H1 (cell line): Measurements from ENCODE around the gene GNAI1. TPM values are rescaled to one million over a fixed set of nuclear protein-coding genes. Genes with fewer than 3 reads are reported as not detected.

ENCODE experiments used
- CTCF ChIA-PET: fragments of 300-600 bp; sonication (Branson Sonifier 250); formaldehyde crosslinking; loops from one replicate; lab custom pipeline; 2021; ENCODE audit not compliant: partially characterized antibody; lab: Charles Lee
- POLR2A ChIA-PET: fragments of 300-600 bp; sonication (Branson Sonifier 250); formaldehyde crosslinking; loops from one replicate; lab custom pipeline; 2021; ENCODE audit warnings: inconsistent platforms; ENCODE audit not compliant: partially characterized antibody; lab: Charles Lee
- DNase-seq, 2 experiments: peaks; one replicate each; pipeline versions ENCODE4 v3.0.0 to v3.0.0-alpha.2; 2010 to 2022; ENCODE audit warnings: low spot score in 2 of 2, low read depth in 1 of 2, mixed read lengths in 1 of 2
- FAIRE-seq: peaks from 2 replicates; lab custom pipeline; 2011; peaks lifted over from hg19 to GRCh38; lab: Jason Lieb, UNC
- H2AFZ ChIP-seq: 2 replicates; pipeline ENCODE4 v1.8.1; 2012; ENCODE audit warnings: low read length, inconsistent platforms
- H2AK5ac ChIP-seq: 2 replicates; pipeline ENCODE4 v1.6.1; 2013; ENCODE audit warnings: low read depth, low read length
- H2BK120ac ChIP-seq: replicated peaks from 2 replicates; pipeline ENCODE3; 2013; ENCODE audit warnings: low read depth, low read length, inconsistent platforms
- H2BK12ac ChIP-seq: 2 replicates; pipeline ENCODE4 v1.6.1; 2013; ENCODE audit warnings: low read depth, low read length
- H2BK15ac ChIP-seq: 2 replicates; pipeline ENCODE4 v1.6.1; 2013; ENCODE audit warnings: low read length
- H2BK20ac ChIP-seq: 2 replicates; pipeline ENCODE4 v1.6.1; 2013; ENCODE audit warnings: low read length
- H2BK5ac ChIP-seq: 2 replicates; pipeline ENCODE4 v1.6.1; 2013; ENCODE audit warnings: low read depth, low read length
- H3K14ac ChIP-seq: 2 replicates; pipeline ENCODE4 v1.6.1; 2013; ENCODE audit warnings: inconsistent platforms; ENCODE audit not compliant: insufficient read length
- H3K18ac ChIP-seq: 2 replicates; pipeline ENCODE4 v1.6.1; 2013; ENCODE audit warnings: low read length; ENCODE audit errors: extremely low read depth
- H3K23ac ChIP-seq: 2 replicates; pipeline ENCODE4 v1.6.1; 2013; ENCODE audit warnings: inconsistent platforms; ENCODE audit not compliant: insufficient read length
- H3K23me2 ChIP-seq: 2 replicates; pipeline ENCODE4 v1.6.1; 2013; ENCODE audit warnings: low read depth, low read length
- H3K27ac ChIP-seq: 2 replicates; pipeline ENCODE4 v1.6.1; 2011; ENCODE audit warnings: low read depth, low read length, inconsistent platforms
- H3K27me3 ChIP-seq, 4 experiments: replicated peaks in 1 of 4; 1 replicate in 1 of 4; 2 replicates in 3 of 4; pipeline versions ENCODE4 v1.6.1 to v1.8.1; 2011 to 2013; ENCODE audit warnings: low read length in 3 of 4, mild to moderate bottlenecking in 3 of 4, inconsistent platforms in 2 of 4, mixed read lengths in 2 of 4, moderate library complexity in 1 of 4; ENCODE audit not compliant: control insufficient read depth in 3 of 4, insufficient read depth in 3 of 4; ENCODE audit errors: extremely low read depth in 1 of 4
- H3K36me3 ChIP-seq, 4 experiments: 2 replicates each; pipeline versions ENCODE4 v1.6.1 to v1.8.1; 2011 to 2013; ENCODE audit warnings: mild to moderate bottlenecking in 4 of 4, low read length in 3 of 4, moderate library complexity in 2 of 4, control low read depth in 1 of 4, inconsistent platforms in 1 of 4; ENCODE audit not compliant: insufficient read depth in 4 of 4, control insufficient read depth in 2 of 4
- H3K4ac ChIP-seq: replicated peaks from 2 replicates; pipeline ENCODE3; 2013; ENCODE audit warnings: low read length, low read depth, mixed read lengths, inconsistent platforms; ENCODE audit not compliant: insufficient read length
- H3K4me1 ChIP-seq, 4 experiments: replicated peaks in 1 of 4; 1 replicate in 1 of 4; 2 replicates in 3 of 4; pipeline versions ENCODE4 v1.6.1 to v1.8.1; 2011 to 2013; ENCODE audit warnings: low read length in 3 of 4, inconsistent platforms in 2 of 4, mixed read lengths in 1 of 4; ENCODE audit not compliant: insufficient read depth in 4 of 4, control insufficient read depth in 3 of 4
- H3K4me2 ChIP-seq, 2 experiments: 2 replicates each; pipeline versions ENCODE4 v1.6.1 to v1.8.1; 2011 to 2013; ENCODE audit warnings: low read depth in 2 of 2, low read length in 2 of 2, control low read depth in 1 of 2, inconsistent platforms in 1 of 2, mild to moderate bottlenecking in 1 of 2; ENCODE audit not compliant: insufficient read depth in 1 of 2
- H3K4me3 ChIP-seq, 4 experiments: fragments of 200-600, 300-600 bp in 1 of 4; sonication (generic), shearing (Covaris generic), sonication (Bioruptor Twin) in 1 of 4; 2 replicates each; pipeline versions ENCODE4 v1.5.1 to v1.8.1; 2011 to 2016; ENCODE audit warnings: low read length in 4 of 4, low read depth in 3 of 4, control low read depth in 2 of 4, inconsistent platforms in 2 of 4, mild to moderate bottlenecking in 2 of 4, mixed read lengths in 1 of 4, moderate library complexity in 1 of 4; ENCODE audit not compliant: insufficient read depth in 2 of 4; ENCODE audit errors: extremely low read depth in 1 of 4
- H3K56ac ChIP-seq: replicated peaks from 2 replicates; pipeline ENCODE3; 2013; ENCODE audit warnings: low read depth, mild to moderate bottlenecking, mixed read lengths, low read length, inconsistent platforms; ENCODE audit not compliant: insufficient read length
- H3K79me1 ChIP-seq: 2 replicates; pipeline ENCODE4 v1.6.1; 2013; ENCODE audit warnings: low read depth, low read length, control low read depth
- H3K79me2 ChIP-seq, 2 experiments: 2 replicates each; pipeline versions ENCODE4 v1.6.1 to v1.8.1; 2012 to 2013; ENCODE audit warnings: low read length in 2 of 2, mild to moderate bottlenecking in 2 of 2, inconsistent platforms in 1 of 2; ENCODE audit not compliant: insufficient read depth in 2 of 2, control insufficient read depth in 1 of 2
- H3K9ac ChIP-seq, 4 experiments: replicated peaks in 1 of 4; 1 replicate in 1 of 4; 2 replicates in 3 of 4; pipeline versions ENCODE4 v1.6.1 to v1.8.1; 2011 to 2013; ENCODE audit warnings: low read depth in 3 of 4, low read length in 3 of 4, control low read depth in 2 of 4, mild to moderate bottlenecking in 2 of 4, moderate library complexity in 2 of 4, inconsistent platforms in 1 of 4; ENCODE audit errors: extremely low read depth in 1 of 4
- H3K9me3 ChIP-seq, 2 experiments: 2 replicates each; pipeline versions ENCODE4 v1.6.1 to v1.8.1; 2012 to 2013; ENCODE audit warnings: mild to moderate bottlenecking in 2 of 2, moderate library complexity in 2 of 2, control low read depth in 1 of 2, inconsistent platforms in 1 of 2, low read depth in 1 of 2, low read length in 1 of 2, mixed read lengths in 1 of 2; ENCODE audit not compliant: insufficient read depth in 2 of 2
- H4K20me1 ChIP-seq, 2 experiments: replicated peaks in 1 of 2; 2 replicates each; pipeline versions ENCODE3 to v1.8.1; 2011 to 2013; ENCODE audit warnings: inconsistent platforms in 2 of 2, low read length in 2 of 2, mild to moderate bottlenecking in 1 of 2; ENCODE audit not compliant: insufficient read depth in 2 of 2, control insufficient read depth in 1 of 2
- H4K5ac ChIP-seq: 2 replicates; pipeline ENCODE4 v1.6.1; 2013; ENCODE audit warnings: low read length, low read depth, mixed read lengths, inconsistent platforms; ENCODE audit not compliant: insufficient read length
- H4K8ac ChIP-seq: 2 replicates; pipeline ENCODE4 v1.8.0; 2013; ENCODE audit warnings: mild to moderate bottlenecking, moderate library complexity, low read length, inconsistent platforms; ENCODE audit not compliant: insufficient read depth; ENCODE audit errors: extremely low read depth
- H4K91ac ChIP-seq: replicated peaks from 2 replicates; pipeline ENCODE3; 2013; ENCODE audit warnings: low read length, mixed read lengths, inconsistent platforms; ENCODE audit not compliant: insufficient read length
- BCL11A ChIP-seq, 2 experiments: IDR thresholded peaks; one replicate each; pipeline ENCODE4 v1.6.1; 2011; ENCODE audit warnings: low read depth in 2 of 2, low read length in 2 of 2, mild to moderate bottlenecking in 2 of 2
- BRCA1 ChIP-seq: IDR thresholded peaks from 2 replicates; pipeline ENCODE4 v1.6.1; 2012; ENCODE audit warnings: low read depth, low read length, improper control_type of control experiment
- HDAC2 ChIP-seq, 2 experiments: fragments of 300-600 bp in 1 of 2; sonication (generic) in 1 of 2; IDR thresholded peaks; 2 replicates each; pipeline ENCODE4 v1.6.1; 2011 to 2012; ENCODE audit warnings: low read depth in 2 of 2, low read length in 2 of 2, mild to moderate bottlenecking in 2 of 2, moderate library complexity in 2 of 2, borderline replicate concordance in 1 of 2, inconsistent platforms in 1 of 2
- KDM1A ChIP-seq: fragments of 200-600, 300-600 bp; sonication (generic); IDR thresholded peaks from 2 replicates; pipeline ENCODE4 v1.7.1; 2016; ENCODE audit warnings: mild to moderate bottlenecking, low read length, borderline replicate concordance
- NRF1 ChIP-seq: IDR thresholded peaks from 2 replicates; pipeline ENCODE4 v1.6.1; 2011; ENCODE audit warnings: mild to moderate bottlenecking, low read depth, low read length, improper control_type of control experiment
- PHF8 ChIP-seq: fragments of 200-600 bp; sonication (generic); conservative IDR thresholded peaks from 2 replicates; pipeline ENCODE4 v1.7.1; 2012; ENCODE audit warnings: low read depth, mild to moderate bottlenecking, inconsistent platforms, low read length, moderate library complexity
- RFX5 ChIP-seq: IDR thresholded peaks from 2 replicates; pipeline ENCODE4 v1.6.1; 2011; ENCODE audit warnings: low read depth, low read length, improper control_type of control experiment, borderline replicate concordance
- SIN3A ChIP-seq, 2 experiments: IDR thresholded peaks in 1 of 2; conservative IDR thresholded peaks in 1 of 2; 2 replicates each; pipeline ENCODE4 v1.6.1; 2011 to 2012; ENCODE audit warnings: low read length in 2 of 2, improper control_type of control experiment in 1 of 2, low read depth in 1 of 2, mild to moderate bottlenecking in 1 of 2
- SIRT6 ChIP-seq: IDR thresholded peaks from one replicate; pipeline ENCODE4 v1.7.1; 2012; ENCODE audit warnings: low read length, inconsistent platforms
- WGBS, 2 experiments: shearing (Covaris generic) in 1 of 2; methylation state at CpG; one replicate each; pipeline versions ENCODE4 v1.1.6 to v1.1.7; 2013 to 2015; ENCODE audit warnings: low lambda C conversion rate in 2 of 2, mixed read lengths in 2 of 2, inconsistent platforms in 1 of 2, low coverage in 1 of 2, missing lambda C conversion rate in 1 of 2; ENCODE audit not compliant: insufficient replicate concordance in 2 of 2, insufficient coverage in 1 of 2, insufficient read length in 1 of 2; ENCODE audit errors: extremely low coverage in 1 of 2, missing lambda C conversion rate in 1 of 2; 5-methylcytosine and 5-hydroxymethylcytosine counted together
- polyA plus RNA-seq, 7 experiments: library from polyadenylated mRNA; depleted of rRNA in 3 of 7; stranded (reverse) in 5 of 7; unstranded in 2 of 7; fragments of >200 nt in 5 of 7; fragments of 200-250 nt in 2 of 7; gene quantifications; 1 replicate in 5 of 7; 2 replicates in 1 of 7; 4 replicates in 1 of 7; pipeline versions ENCODE4 v1.2.1 to v1.2.3, GENCODE V29; 2011 to 2013; ENCODE audit warnings: missing spikeins in 2 of 7, mixed read lengths in 2 of 7
- total RNA-seq: library from RNA; stranded (reverse); fragmentation: NEBNext Ultra II Directional; extraction: Animal tissue kit (Norgen Biotek cat#: 25700); gene quantifications from 2 replicates; pipeline ENCODE4 v1.2.1, GENCODE V29; 2021

GNAI1 gene
- total and polyA plus RNA-seq, 2 of the 8 experiments (the other 6 are each of a cell fraction or from before 2014, with no cell fraction given) = 8.0 to 29.5 TPM

DNA sequence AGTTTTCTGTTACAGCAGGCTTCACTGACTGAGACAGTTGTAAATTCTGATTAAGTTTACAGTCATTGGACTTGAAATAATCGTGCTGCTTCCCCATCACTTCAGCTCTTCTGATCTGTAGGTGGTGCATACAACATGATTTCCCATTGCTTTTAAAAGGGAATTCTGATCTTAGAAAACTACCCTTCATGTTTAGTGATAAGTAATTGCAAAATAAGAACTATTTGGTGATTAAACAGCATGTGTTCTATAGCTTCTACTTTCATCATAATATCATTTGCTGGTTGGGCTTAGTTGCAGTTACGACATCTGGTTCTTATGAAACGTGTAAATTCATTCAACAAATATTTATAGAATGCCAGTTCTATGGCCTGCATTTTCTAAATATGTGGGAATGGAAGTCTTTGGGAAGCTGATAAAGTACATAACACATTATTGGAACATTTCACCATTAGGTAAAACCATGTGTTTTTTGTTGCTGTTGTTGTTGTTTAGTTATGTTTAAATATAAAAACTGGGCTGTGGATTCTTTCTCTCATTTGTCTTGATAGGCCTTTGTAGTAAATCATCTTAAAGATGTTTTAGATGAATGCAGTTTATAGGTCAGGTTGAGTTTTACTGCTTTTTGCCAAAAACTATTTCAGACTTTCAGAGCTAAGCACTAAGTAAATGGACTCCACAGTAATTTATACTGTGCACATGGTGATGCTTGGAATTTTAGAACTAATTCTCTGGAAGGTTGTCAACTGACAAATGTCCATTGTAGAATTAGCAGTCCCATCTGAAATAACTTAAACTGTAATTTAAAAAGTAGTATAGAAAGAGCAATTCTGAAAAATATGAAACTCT lies 13.1 kb downstream of the GNAI1 start:
- Histone ChIP-seq H3K79me2 (peaks cover 0 to 97% of the 10 kb centered on the region in 2 experiments; a peak in 3 of 4 replicates), H3K4me2 (no peak overlapping the region), H3K36me3 (no peaks in the 10 kb centered on the region)
- TF ChIP-seq NRF1 = no peak
- no peak for TF ChIP-seq SIN3A (conservative IDR thresholded peaks at IDR 0.05 in 1 of 2, IDR thresholded peaks at IDR 0.05 in 1 of 2; ENCODE audit: low read depth in 1 of 2, low read length in 2 of 2)
- TF ChIP-seq HDAC2 (IDR thresholded peaks at IDR 0.05; ENCODE audit: borderline replicate concordance in 1 of 2, low read depth in 2 of 2, low read length in 2 of 2) = no peak
- no peak for TF ChIP-seq BCL11A (IDR thresholded peaks at IDR 0.05; ENCODE audit: low read depth in 2 of 2, low read length in 2 of 2)
- TF ChIP-seq SIRT6 = no peak
- no peak for TF ChIP-seq RFX5
- TF ChIP-seq KDM1A = no peak
- no peak for TF ChIP-seq PHF8
- TF ChIP-seq BRCA1 = no peak

More for the DNA sequence above, 13.1 kb downstream of the GNAI1 start:
- 94% methylated on average over 3 of the region's 3 CpGs; no CpG with 5 or more reads in 1 of the 2 experiments for WGBS, 2 experiments
- H3K4me1 ChIP-seq = peaks cover 3 to 19% (median 12%) of the 10 kb centered on the region in 4 experiments; a peak in 5 of 7 replicates
- H4K5ac ChIP-seq = no peak overlapping the region
- no peak overlapping the region for H2BK12ac ChIP-seq
- DNase-seq (no peak), FAIRE-seq (no peak)
- no peak overlapping the region for H3K4me3 ChIP-seq
- ChIA-PET POLR2A (no interaction called here), CTCF (interaction anchor here (0.6 to 1.2 kb wide), 6 partner anchors 10 to 113 kb away, joined by 3 to 5 read pairs (median 3); partner anchors contain the start of gene GNAI1)
- no peak overlapping the region for H3K9ac ChIP-seq
- no peak overlapping the region for H2BK15ac ChIP-seq
- H2BK120ac ChIP-seq = no peak overlapping the region
- H3K14ac ChIP-seq = no peak overlapping the region
- no peak overlapping the region for H3K56ac ChIP-seq
- H4K8ac ChIP-seq = no peak overlapping the region
- H4K91ac ChIP-seq = no peak overlapping the region
- no peak overlapping the region for H2AK5ac ChIP-seq
- no peak overlapping the region for H2BK20ac ChIP-seq
- H3K23ac ChIP-seq = no peak overlapping the region
- no peak overlapping the region for H3K27ac ChIP-seq
- no peak overlapping the region for H2BK5ac ChIP-seq
- no peaks in the 10 kb centered on the region for H3K9me3 ChIP-seq
- peaks cover 7% of the 10 kb centered on the region; the same call in 1 of the 2 replicates for H3K79me1 ChIP-seq
- no peaks in the 10 kb centered on the region for H3K23me2 ChIP-seq
- H3K4ac ChIP-seq = no peak overlapping the region
- H4K20me1 ChIP-seq = peaks cover 4 to 6% of the 10 kb centered on the region in 2 experiments
- no peak overlapping the region for H3K18ac ChIP-seq
- H2AFZ ChIP-seq = no peak overlapping the region
- no peaks in the 10 kb centered on the region for H3K27me3 ChIP-seq
